Lung (tissue), 12 donors: ENCODE results near the gene PPP4C. TPM values are rescaled to one million over a fixed set of nuclear protein-coding genes. Genes with fewer than 3 reads are reported as not detected.

Source experiments
- ATAC-seq: fragments of 200-7000 bp; cut with Tn5 transposase; one replicate; pipeline ENCODE4 v1.9.1; 2020; ENCODE audit warnings: moderate number of reproducible peaks; ENCODE audit not compliant: insufficient read depth, low FRiP score
- DNase-seq, 3 donors: peaks; one replicate each; pipeline ENCODE4 v3.0.0-alpha.2; 2013 to 2017
- H3K27ac ChIP-seq, 2 donors: one replicate each; pipeline ENCODE4 v1.5.1; 2013; ENCODE audit warnings: mild to moderate bottlenecking in 2 of 2, moderate library complexity in 2 of 2, control low read depth in 1 of 2, inconsistent platforms in 1 of 2, low read depth in 1 of 2, low read length in 1 of 2
- H3K27me3 ChIP-seq, 3 donors: one replicate each; pipeline ENCODE4 v1.5.1; 2013; ENCODE audit warnings: low read length in 2 of 3; ENCODE audit not compliant: control insufficient read depth in 3 of 3, insufficient read depth in 3 of 3
- H3K36me3 ChIP-seq, 4 donors: one replicate each; pipeline ENCODE4 v1.5.1; 2013; ENCODE audit warnings: low read length in 4 of 4, mild to moderate bottlenecking in 1 of 4, moderate library complexity in 1 of 4; ENCODE audit not compliant: control insufficient read depth in 4 of 4, insufficient read depth in 4 of 4
- H3K4me1 ChIP-seq, 5 donors: one replicate each; pipeline ENCODE4 v1.5.1; 2013; ENCODE audit warnings: low read length in 5 of 5, mild to moderate bottlenecking in 2 of 5, moderate library complexity in 1 of 5; ENCODE audit not compliant: control insufficient read depth in 5 of 5, insufficient read depth in 5 of 5
- H3K4me3 ChIP-seq: one replicate; pipeline ENCODE4 v1.5.1; 2013; ENCODE audit warnings: mild to moderate bottlenecking, control low read depth, moderate library complexity
- H3K9ac ChIP-seq, 2 donors: one replicate each; pipeline ENCODE4 v1.5.1; 2013; ENCODE audit warnings: low read length in 2 of 2, control low read depth in 1 of 2; ENCODE audit not compliant: insufficient read depth in 1 of 2
- H3K9me3 ChIP-seq, 4 donors: one replicate each; pipeline ENCODE4 v1.5.1; 2013; ENCODE audit warnings: low read length in 3 of 4, mild to moderate bottlenecking in 1 of 4, moderate library complexity in 1 of 4; ENCODE audit not compliant: control insufficient read depth in 4 of 4, insufficient read depth in 3 of 4
- WGBS, 2 donors: extraction: QIAGEN DNeasy Blood & Tissue Kit; methylation state at CpG; one replicate each; pipeline ENCODE4 v1.1.7; 2013; 5-methylcytosine and 5-hydroxymethylcytosine counted together
- polyA plus RNA-seq, 2 donors: library from polyadenylated mRNA; stranded (reverse); fragments of 200-250 nt; gene quantifications; one replicate each; pipeline ENCODE4 v1.2.1, GENCODE V29; 2013
- total RNA-seq, 2 donors: library from RNA; depleted of rRNA in 1 of 2; stranded (reverse); fragments of >200 nt in 1 of 2; gene quantifications; one replicate each; pipeline ENCODE4 v1.2.1, GENCODE V29; 2014 to 2021
- TF ChIP-seq, protein P1 (sequence below): IDR thresholded peaks from 2 replicates; pipeline ENCODE4 v1.5.1; 2012; ENCODE audit warnings: mild to moderate bottlenecking; ENCODE audit errors: control extremely low read depth, extremely low read depth
- donor health status: control.
- donor health status: control.
- donor health status: Bipolar disorder and iron deficiency.
- donor health status: healthy.
- donor health status: DM: yes; HTN: yes; CAD: no.

Gene PPP4C
- total and polyA plus RNA-seq, 4 donors, result 51.7 to 143 (median 102) TPM

DNA sequence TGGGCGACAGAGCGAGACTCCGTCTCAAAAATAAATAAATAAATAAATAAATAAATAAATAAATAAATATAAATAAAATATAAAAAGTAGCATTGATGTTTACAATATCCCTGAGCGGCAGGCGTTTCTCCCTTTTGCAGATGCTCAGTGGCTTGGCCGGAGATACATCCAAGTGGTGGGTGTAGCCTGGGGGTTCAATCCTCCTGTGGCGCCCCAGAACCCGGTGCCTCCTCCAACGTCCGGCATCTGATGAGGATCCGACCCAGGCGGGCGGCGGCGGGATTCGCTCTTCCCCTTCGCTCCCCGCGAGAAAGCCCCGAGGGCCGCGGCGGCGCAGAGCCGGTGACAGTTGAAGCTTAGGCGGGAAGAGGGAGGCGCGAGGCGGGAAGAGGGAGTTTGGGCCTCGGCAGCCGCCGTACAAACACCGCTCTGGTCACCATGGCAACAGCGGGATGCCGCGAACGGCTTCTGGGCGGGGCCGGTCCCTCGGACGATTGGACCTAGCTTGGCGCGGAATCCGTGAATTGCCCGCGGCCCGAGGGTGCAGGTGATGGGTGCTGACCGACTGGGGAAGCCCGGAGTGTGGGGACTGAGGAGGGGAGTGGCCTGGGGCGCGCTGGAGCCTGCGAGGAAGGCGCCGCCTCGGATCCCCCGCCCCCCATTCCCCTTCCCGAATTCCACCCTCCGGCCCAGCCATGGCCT, 23.0 kb upstream of the PPP4C start:
- Histone ChIP-seq H3K27ac (peak overlapping the region in 1 of 2 donors; percentile 40), H3K4me1 (peaks cover 0 to 11% (median 3%) of the 10 kb centered on the region in 5 donors), H3K9me3 (no peaks in the 10 kb centered on the region), H3K9ac (no peak overlapping the region), H3K4me3 (peak overlapping the region; percentile 45), H3K36me3 (peaks cover 0 to 3% (median 0%) of the 10 kb centered on the region in 4 donors), H3K27me3 (no peaks in the 10 kb centered on the region)
- DNase-seq (peak; percentile 91 to 95 (median 94)), ATAC-seq (peak; percentile 88)
- TF ChIP-seq, protein P1, sequence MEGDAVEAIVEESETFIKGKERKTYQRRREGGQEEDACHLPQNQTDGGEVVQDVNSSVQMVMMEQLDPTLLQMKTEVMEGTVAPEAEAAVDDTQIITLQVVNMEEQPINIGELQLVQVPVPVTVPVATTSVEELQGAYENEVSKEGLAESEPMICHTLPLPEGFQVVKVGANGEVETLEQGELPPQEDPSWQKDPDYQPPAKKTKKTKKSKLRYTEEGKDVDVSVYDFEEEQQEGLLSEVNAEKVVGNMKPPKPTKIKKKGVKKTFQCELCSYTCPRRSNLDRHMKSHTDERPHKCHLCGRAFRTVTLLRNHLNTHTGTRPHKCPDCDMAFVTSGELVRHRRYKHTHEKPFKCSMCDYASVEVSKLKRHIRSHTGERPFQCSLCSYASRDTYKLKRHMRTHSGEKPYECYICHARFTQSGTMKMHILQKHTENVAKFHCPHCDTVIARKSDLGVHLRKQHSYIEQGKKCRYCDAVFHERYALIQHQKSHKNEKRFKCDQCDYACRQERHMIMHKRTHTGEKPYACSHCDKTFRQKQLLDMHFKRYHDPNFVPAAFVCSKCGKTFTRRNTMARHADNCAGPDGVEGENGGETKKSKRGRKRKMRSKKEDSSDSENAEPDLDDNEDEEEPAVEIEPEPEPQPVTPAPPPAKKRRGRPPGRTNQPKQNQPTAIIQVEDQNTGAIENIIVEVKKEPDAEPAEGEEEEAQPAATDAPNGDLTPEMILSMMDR, result no peak
- WGBS, 2 donors, result 4 to 5% methylated on average over 55 to 58 of the region's 58 CpGs

DNA sequence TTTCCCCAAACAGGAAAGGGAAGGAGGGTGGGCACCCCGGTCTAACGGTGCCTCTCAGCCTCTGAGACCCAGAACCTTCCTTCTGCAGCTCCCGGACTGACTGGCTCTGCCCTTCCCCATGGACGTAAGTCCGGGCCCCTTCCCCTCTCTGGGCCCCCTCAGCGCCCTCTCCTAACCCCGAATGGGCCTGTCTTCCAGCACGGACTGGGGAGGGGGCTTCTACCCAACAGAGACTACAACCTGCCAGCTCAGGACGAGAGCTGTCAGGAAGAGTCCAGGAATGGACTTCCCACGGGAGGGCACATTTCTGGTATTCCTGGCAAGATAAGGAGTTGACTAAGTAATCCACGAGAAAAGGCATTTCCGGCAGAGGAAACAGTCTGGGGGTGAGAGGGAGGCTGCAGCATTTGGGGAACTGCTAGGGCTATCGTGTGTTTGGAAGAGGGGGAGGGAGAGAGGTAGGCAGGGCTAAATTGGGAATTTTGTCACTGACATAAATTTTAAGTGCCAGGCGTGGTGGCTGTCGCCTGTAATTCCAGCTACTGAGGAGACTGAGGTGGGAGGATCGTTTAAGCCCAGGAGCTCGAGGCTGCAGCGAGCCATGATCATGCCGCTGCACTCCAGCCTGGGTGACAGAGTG, 22.3 kb upstream of the PPP4C start:
- no peaks in the 10 kb centered on the region for H3K9me3 ChIP-seq
- TF ChIP-seq, protein P1, result no peak
- DNase-seq (peak; percentile 53 to 62 (median 55)), ATAC-seq (peak; percentile 29)
- no peaks in the 10 kb centered on the region for H3K27me3 ChIP-seq
- H3K36me3 ChIP-seq, result peaks cover 0 to 3% (median 0%) of the 10 kb centered on the region in 4 donors
- H3K4me1 ChIP-seq, result peaks cover 0 to 11% (median 3%) of the 10 kb centered on the region in 5 donors
- peak overlapping the region; percentile 45 for H3K4me3 ChIP-seq
- peak overlapping the region in 1 of 2 donors; percentile 28 for H3K9ac ChIP-seq
- 5 to 7% methylated on average over 19 of the region's 19 CpGs for WGBS, 2 donors
- peak overlapping the region in 1 of 2 donors; percentile 40 for H3K27ac ChIP-seq

DNA sequence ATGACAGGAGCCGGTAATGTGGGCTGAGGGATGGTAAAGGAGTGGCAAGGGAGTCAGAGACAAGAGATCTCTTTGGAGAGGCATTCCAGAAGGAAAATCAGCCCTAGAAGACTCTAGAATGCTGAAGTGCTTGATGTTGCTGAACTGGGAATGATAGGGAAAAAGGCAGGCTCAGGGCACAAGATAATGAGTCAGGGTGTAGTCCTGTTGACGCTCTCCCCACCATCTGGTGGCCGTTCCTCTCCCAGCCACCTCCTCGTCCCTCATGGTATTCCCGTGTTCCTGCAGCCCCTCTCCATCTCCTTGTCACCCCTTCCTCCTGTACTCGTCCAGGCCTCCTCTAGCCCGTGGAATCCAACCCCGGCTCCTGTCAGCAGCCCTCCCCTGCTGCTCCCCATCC, 21.3 kb upstream of the PPP4C start:
- H3K36me3 ChIP-seq, result peaks cover 0 to 3% (median 1%) of the 10 kb centered on the region in 4 donors
- WGBS, 2 donors, result 89 to 94% methylated on average over 8 of the region's 8 CpGs
- no peak for ATAC-seq
- no peak overlapping the region for H3K27ac ChIP-seq
- H3K4me1 ChIP-seq, result peaks cover 0 to 11% (median 3%) of the 10 kb centered on the region in 5 donors
- TF ChIP-seq, protein P1, result no peak
- H3K9me3 ChIP-seq, result no peaks in the 10 kb centered on the region
- H3K4me3 ChIP-seq, result no peak overlapping the region
- DNase-seq, result no peak
- H3K9ac ChIP-seq, result peak overlapping the region in 1 of 2 donors; percentile 5
- no peaks in the 10 kb centered on the region for H3K27me3 ChIP-seq
